CD4-positive, alpha-beta T cell treated with Interleukin-17A for 1 hour (primary cell): ENCODE measurements around the gene SLC6A1.

Source experiments
- DNase-seq: peaks from one replicate; pipeline ENCODE4 v3.0.0-alpha.2; 2020

SLC6A1 gene

DNA sequence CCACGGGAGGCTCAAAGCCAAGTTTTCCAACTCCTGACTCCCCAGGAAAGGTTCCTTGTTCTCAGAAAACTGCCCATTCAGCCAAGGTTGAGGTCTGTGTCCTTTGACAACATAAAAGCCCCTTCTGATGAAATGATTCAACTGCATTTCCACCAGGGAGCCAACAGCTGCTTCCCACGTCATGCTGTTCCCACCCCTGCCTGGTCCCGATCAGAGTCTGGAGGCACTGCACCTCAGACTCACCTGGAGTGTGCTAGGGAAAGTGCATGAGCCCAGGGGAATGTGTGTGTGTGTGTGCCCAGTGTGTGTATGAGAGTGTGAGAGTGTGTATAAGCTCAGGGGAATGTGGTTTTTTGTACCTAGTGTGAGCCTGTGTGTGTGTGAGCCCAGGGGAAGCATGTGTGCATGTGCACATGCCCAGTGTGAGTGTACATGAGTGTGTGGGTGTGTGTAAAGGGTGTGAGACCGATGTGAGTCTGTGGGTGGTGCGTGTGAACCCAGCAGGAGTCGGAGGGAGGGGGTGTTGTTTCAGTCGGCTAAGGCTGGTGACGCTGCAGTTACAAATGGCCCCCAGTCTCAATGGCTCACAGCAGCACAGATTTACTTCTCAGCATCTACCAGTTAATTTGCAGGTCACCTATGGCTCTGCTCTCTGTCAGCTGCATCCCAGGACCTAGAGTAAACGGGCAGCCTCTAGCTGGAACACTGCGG is 20.3 kb upstream of the SLC6A1 start:
- DNase-seq: no peak

DNA sequence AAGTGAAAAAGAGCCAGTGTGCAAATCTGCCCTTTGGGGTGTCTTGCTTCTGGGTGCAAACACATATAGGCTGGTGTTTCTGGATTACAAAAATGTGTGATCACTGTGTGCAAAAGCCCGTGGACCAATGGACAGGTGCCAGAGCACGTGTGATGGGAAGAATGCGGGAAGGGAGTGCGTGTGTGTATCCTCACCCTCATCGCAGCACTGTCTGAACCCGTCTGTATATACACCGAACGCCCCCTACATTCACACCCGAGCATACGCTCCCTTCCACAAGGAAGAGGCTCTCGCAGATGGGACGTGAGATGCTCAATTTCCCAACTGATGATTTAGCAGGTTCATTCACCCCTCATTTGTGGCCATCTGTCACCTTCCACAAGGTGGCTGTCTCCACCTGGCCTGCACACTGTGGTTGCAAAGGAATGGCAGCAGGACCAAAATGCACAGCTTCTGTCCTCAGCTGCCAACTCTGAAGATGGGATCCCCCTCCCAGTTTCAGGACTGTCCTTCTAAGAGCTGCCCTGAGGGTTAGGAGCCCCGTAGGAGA is 19.4 kb upstream of the SLC6A1 start:
- no peak for DNase-seq

DNA sequence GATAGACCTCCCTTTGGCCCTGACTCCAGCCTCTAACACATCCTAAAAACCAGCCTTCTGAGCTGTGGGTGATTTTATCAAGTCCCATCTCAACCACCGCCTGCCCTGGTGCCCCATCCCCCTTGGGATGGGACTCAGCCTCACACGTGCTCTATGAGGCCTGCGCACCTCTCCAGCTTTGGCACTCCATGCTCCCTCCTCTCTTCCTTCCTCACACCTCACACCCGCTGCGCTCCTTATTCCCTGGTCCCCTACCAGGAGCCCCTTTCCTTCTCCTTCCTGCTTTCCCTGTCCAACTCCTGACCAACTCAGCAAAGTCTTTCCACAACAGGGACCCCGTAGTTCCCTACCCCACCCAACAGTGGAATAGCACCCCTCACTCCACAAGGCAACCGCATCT is 18.4 kb upstream of the SLC6A1 start:
- DNase-seq: no peak

DNA sequence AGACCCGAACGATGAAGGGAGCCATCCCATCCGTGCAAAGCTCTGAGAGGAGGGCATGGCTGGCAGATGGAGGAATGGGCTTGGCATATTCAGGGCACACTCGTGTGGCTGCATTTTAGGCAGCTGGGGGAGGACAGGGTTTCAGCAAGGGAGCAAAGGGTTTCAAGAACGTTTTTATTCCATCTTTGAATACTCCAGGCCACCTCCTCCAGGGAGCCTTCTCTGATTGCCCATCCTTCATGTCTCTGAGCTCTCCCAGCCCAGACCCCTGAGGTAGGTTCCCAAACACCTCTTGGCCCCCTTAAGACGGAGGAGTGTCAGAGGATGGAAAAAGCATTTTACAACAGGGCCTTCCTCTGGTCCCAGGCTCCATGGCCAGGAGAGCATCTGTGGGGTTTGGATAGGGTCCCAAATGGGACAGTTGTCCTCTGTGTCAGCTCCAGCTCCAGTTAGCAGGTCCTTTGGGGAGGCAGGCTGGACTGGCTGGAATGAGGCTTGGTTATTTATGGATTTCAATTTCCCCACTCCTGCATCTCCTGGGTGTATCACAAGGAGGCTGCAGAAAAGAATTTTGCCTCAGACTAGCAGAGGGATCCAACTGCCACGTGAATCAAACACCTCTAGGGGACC is 17.7 kb upstream of the SLC6A1 start:
- DNase-seq: no peak

DNA sequence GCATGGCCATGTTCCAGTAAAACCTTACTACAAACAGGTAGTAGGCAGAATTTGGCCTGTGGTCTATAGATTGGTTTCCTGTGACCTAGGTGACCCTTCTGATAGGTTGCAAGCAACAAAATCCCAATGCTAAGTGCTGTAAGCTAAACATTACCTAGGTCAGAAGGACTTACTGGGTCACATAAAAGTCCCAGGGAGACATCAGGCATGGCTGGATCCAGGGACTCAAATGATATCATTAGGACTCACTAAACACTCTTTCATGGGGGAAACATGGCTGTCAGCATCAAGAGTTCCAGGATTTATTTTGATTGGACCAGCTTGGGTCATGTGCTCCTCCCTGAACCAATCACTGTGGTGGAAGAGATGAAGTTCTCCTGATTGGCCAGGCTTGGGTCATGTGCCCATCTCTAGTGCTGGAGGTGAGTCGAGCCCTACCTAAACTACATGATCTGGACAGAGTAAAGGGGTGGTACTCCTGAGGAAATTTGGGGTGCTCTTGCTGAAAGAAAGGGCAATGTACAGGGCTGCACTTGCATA is 16.8 kb upstream of the SLC6A1 start:
- DNase-seq: no peak

DNA sequence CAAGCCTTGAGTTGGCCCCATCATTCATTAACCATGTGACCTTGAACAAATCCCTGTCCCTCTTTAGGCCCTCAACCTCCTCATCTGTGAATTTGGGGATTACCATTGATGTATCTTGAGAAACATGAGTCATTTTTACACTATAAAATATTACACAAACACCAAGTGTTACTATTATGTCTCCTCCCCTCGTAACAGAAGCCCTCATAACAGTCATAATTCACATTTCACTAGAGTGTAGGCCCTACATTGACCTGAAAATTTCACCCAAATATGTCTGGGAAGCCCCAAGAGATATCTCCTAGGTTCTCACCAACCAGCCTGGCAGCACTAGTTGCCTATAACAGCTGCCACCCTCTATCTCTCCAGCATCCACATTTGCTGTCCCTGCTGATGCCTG is 15.8 kb upstream of the SLC6A1 start:
- no peak for DNase-seq

DNA sequence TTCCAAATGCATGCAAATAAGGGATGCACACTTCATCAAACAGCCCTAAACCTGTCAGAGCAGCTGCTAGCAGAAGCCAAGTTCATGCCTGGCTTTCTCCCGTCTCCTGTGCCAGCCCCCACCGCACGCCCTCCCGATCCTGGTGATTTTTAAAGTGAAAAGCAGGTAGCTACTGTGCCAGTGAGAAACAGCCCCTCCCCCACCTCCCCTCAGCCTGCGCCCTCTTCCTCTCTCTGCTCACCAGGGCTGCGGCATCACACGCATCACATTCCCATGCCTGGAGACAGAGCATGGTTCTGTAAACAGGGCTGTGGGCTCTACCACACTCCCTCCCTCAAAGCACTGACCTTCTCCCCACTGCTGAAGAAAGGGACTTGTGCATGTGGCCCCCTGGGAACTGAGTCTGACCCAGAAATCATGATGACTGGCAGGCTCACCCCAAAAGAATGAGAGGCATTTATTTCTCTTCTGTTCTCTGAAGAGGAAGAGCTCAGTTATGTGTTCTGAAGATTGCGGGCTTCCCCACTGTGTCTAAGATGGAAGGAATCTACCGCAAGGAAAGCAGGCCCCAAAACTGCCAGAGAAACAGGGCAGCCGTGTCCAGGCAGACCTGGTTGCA is 14.5 kb upstream of the SLC6A1 start:
- DNase-seq: no peak

DNA sequence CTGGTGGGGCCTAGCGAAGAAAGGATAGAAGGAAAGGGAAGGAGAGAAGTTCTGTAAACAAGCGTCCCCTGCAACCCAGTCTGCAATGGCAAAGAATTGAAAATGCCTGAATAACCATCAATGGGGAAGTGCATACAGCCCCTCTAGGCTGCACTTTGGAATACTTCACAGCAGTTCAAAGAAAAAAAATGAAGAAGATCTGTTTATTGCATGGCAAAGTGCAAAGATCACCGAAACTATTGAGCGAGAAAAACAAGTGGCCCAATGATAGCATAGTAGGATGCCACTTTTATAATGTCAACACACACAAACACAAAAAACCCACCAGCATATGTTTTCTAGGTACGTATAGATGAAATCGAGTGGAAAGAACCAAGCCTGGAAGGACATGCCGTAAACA is 13.6 kb upstream of the SLC6A1 start:
- DNase-seq: no peak

DNA sequence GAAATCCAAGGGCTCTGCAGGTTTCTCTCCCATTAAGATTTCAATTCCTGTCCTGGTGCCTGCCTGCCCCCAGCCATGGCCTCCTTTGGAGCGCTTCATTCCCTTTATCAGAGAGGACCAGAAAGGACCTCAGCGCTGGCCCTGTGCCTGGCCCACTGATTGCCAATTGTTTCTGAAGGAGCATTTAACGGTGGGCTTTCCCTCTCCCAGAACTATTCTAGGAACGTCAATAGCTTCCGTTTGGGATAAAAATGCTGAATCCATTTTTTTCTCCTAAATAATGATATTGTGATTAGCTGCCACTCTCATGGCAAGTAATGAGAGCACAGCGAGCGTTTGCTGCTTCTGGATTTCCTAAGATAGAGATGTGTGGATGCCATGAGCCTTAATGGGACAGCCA is 12.2 kb upstream of the SLC6A1 start:
- no peak for DNase-seq

DNA sequence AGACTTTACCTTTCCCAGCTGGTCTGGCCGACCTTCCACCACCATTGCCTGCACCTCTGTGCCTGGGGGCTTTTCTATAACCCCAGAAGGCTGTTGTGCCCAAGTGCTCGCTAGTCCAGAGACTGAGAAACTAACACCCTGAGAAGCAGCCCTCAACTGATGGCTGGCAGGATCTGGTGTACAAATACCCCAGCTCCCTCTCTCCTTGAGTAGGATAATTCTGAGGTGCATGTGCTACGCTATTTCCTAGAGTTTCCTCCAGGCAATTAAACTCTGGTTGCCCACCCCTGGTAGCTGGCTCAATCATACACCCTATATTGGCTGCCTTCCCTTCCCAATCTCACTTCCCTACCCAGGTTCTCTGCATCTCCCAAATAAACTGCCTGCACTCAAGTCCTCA is 11.5 kb upstream of the SLC6A1 start:
- no peak for DNase-seq

DNA sequence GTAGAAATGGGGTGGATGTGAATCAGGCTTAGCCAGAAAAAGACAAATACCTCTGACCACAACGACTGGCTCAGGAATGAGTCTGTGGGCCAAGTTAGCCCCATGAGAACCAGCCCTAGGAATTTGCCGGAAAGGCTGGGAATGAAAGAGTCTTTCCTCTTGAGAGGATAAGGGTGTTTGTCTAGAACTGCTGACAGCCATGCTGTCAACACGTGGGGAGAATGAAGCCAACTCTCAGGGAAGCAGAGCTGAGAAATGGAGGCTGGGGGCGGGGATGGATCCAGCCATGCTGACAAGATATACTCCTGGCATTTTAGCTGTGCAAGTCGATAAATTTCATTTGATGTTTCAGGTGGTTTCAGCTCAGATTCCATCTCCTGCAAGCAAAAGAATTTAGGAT is 10.6 kb upstream of the SLC6A1 start:
- no peak for DNase-seq

DNA sequence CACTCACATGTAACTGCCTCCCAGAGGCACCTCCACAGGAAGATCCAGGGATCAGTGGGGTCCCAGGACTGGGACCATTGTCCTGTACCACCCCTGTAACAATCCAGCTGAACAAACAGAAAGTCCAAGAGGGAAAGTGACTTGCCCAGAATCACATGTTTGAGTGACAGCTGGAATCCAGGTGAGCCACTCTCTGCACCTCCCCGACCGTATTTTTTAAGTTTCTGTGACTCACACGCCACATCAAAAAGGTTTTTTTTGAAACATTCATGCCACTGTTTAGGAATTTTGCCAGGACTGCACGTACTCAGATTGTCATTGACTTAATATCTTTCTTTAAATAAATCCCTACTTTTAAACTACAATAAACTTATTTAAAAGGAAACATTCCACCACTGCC is 9.8 kb upstream of the SLC6A1 start:
- DNase-seq: no peak

DNA sequence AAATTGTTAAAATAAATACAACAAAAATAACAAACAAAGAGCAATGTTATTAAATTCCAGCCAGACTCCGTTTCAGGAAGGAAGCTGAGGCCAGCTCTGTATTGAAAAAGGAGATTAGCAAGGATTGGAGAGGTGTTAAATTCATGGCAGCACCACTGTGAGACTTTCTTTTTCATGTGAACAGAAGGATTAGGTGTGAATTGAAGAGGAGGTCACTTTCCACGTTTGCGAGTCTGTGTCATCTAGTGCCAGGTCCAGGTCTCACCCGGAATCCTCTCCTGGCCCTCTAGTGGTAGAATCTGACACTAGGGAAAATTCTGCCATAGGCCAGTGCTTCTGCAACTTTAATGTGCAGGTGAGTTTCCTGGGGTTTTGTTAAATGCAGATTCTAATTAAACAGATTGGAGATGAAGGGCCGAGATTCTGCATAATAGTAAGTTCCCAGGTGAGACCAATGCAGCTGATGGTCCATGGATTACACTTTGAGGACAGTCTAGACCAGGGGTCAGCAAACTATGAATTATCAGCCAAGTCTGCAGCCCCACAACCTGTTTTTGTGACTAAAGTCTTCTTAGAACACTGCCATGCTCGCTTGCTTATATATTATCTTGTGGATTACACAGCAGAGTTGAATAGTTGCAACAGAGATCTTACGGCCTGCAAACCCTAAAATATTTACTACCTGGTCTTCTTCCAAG is 9.2 kb upstream of the SLC6A1 start:
- peak; percentile 15 for DNase-seq

DNA sequence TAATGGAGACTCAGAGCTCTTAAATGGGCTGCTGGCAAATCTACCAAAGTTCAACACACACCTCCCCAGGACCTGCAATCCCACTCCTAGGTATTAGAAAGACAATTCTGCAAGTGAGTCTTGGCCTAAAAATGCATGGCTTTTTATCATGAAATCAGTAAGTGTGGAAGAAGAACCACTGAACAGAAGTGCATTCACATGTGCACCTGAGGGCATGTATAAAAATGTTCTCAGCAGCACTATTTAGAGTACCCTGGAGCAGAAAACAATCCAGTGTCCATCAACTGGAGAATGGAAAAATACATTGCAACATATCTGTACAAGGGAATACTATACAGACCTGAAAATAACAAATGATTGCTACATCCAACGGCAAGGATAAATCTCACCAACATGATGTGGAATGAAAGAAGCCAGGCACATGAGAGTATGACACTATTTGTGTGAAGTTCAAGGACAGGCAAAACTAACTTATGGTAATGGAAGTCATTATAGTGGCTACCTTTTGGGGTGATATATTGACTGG is 8.1 kb upstream of the SLC6A1 start:
- no peak for DNase-seq

DNA sequence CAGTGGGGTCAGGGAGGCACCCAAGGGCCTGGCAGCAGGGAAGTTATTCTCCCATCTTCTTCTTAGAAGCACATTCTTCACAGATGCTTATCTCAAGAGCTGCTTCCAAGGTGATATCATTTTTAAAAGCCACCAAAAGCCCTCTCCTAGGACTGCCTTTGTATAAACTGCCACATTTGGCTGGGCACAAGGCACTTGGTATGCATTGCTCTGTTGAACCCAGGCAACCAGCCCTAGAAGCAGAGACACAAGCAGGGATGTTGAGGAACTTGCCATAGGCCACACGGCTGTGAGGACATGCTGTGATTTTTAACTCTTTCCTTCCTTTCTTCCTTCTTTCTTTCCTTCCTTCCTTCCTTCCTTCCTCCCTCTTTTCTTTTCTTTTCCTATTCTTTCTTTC is 7.4 kb upstream of the SLC6A1 start:
- no peak for DNase-seq

DNA sequence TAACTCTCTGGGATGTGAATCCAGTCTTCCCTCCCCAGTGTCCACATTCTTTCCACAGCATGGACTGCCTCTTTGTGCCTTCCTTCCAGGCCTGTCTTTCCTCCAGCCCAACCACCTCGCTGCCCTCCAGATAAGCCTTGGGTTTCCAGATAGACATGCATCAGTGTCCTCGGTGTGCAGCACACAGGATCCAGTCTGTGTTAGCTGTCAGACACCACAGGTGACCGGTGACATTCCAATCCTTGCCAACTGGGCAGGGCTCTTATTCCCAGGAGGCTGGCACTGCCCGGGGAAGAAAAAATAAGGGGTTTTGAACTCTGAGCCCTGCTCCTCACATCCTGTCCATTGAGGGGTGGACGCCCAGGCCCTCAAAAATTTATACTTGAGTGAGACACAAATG is 6.0 kb upstream of the SLC6A1 start:
- DNase-seq: no peak

DNA sequence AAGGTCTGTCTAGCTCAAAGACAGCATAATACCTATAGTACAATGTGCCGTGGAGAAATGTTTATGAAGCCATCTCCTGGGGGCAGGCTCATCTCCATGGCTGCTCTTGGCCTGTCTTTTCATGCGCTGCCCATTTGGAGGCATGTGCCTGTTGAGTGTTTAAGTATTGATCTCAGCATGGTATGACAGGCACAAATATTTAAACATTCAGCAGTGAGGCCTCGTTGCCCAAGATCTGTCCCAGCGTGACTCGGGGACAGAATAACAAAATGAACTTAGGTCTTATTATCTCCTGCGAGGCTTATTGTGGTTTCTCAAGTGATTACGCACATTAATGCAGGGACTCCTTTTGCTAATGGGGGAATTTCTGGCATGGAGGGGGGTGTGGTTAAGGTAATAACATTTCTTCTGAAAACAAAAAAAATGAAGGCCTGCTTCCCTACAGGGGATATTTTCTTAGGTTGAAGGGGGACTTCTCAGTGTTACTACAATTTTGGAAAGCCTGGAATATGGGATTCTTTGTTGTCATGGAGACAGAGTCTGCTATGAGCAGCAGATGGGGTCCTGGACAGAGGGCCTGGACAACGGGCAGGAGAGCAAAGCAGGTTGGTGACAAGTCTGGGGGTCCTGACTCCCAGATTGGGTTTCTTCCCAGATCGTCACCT is 4.4 kb upstream of the SLC6A1 start:
- DNase-seq: no peak

DNA sequence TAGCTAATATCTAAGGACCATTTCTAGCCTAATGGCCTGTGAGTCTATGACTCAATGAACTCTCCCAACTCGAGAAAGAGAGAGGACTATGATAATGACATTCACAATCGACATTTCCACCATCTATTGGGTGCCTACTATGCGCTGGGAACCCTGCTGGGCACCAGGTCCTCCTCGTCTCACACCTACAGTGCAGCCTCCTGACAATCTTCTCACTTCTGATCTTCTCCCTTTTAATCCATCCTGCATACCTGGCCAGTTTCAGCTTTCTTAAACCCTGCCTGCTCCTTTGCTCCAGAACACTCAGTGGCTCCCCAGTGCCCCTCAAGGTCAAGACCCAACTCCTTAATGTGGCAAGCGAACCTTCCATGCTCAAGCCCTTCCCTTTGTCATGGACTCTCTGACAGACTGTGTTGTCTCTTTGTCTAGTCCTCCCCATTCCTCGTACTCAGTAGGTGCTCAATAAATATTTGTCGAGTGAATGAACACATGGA is 3.5 kb upstream of the SLC6A1 start:
- no peak for DNase-seq

DNA sequence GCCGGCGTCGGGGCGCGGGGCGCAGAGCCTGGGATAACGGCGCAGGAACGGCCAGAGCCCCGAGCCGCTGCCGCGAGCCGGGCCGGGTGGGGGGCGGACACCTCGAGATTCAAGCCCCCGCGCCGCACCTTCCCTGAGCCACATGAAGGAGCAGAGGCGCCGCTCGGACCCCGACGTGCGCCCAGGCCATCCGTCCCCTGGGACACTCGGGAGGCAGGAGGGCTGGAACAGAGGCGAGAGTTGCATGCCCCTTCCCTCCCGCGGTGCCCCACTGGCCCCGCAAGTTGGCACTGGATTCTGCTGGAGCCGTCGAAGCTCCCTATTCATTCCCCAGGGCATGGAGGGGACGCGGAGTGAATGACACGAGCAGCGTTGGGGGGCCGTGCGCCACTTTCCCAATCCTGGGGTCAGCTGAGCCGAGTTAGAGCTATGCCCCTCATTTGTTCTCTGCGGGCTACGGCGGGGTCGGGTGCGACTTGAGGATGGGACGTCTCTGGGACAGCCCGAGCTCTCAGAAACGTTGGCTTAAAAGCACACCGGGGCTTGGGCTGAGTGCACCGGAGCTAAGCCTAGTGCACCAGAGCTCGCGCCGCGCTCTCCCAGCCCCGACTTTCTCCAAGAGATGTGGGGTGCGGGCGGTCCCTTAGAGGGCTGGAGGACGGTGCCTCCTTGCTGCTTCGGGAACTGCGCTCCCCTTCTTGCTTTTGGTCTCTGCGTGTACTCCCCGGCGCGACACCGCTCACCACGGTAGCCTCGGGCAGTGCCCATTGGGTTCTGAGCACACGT is 588 bp downstream of the SLC6A1 start:
- DNase-seq: no peak

DNA sequence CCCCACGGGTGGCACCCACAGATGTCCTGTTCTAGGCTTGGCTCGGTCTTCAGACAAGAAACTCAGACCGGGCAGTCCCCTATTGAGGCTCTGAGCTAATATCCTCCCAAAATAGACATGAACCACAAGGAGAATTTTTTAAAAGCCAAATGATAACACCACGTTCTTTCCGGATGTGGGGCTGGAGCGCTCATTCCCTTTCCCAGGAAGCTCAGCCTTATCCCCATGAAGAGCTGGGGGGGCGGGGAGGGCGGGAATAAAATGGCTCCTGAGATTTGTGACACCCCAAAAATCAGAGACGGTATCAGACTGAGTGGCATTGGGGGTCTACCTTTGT is 1.1 kb downstream of the SLC6A1 start:
- DNase-seq: no peak

DNA sequence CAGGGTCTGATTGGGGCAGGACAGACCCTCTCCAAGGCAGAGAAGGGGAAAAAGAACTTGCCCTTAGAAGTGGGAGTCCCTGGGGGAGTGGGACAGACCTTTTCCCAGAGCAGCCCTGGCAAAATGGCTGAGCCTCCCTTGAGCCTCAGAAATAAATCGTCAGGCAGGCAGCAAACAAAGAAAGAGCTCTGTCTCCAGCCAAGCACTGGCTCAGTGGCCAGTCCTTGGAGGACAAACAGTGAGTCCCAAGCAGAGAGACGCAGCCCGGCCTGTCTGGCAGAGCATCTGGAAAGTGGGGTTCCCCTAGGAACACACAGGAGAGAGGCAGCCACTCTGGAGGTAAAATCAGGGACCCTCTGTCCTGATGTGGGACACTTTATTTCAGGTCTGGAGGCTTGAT is 1.8 kb downstream of the SLC6A1 start:
- DNase-seq: no peak

DNA sequence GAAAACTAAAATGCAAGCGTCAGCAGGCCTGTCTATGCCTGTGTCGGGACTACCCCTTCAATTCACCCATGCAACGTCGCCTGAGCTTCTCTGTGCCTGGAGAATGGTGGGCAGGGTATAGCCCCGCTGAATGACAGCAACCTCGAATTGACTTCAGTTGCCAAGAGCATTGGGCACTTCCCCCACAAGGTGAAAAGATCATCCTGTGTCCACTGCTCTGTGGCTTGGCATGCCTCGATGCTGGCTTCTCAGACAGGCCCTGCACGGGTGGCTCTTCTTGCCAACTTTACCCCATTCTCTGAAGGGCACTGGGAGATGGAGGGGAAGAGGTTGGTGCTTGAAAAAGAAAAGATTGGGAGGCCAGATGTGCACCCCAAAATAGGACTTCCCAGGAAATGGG is 3.3 kb downstream of the SLC6A1 start:
- DNase-seq: no peak
